ENCODE results near the gene SLCO1C1.

The SLCO1C1 gene, protein sequence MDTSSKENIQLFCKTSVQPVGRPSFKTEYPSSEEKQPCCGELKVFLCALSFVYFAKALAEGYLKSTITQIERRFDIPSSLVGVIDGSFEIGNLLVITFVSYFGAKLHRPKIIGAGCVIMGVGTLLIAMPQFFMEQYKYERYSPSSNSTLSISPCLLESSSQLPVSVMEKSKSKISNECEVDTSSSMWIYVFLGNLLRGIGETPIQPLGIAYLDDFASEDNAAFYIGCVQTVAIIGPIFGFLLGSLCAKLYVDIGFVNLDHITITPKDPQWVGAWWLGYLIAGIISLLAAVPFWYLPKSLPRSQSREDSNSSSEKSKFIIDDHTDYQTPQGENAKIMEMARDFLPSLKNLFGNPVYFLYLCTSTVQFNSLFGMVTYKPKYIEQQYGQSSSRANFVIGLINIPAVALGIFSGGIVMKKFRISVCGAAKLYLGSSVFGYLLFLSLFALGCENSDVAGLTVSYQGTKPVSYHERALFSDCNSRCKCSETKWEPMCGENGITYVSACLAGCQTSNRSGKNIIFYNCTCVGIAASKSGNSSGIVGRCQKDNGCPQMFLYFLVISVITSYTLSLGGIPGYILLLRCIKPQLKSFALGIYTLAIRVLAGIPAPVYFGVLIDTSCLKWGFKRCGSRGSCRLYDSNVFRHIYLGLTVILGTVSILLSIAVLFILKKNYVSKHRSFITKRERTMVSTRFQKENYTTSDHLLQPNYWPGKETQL

GRCh38 chr12:20695232-20695631, at the start of gene SLCO1C1:
Gene SLCO1C1, plus strand, starts transcription at chr12:20695332. Its CDS starts 4,245 bp downstream, at chr12:20699577.
- Histone ChIP-seq H3K36me3 (ENCODE audit: control insufficient read depth in 2 of 2, insufficient read depth in 2 of 2, low read length in 2 of 2) (no peaks in the 10 kb centered on the region), H3K9me3 (ENCODE audit: control insufficient read depth in 2 of 2, low read length in 2 of 2) (no peaks in the 10 kb centered on the region), H3K9ac (ENCODE audit: low read length in 2 of 2) (no peak within 1 kb of the TSS), H3K4me1 (ENCODE audit: control insufficient read depth, insufficient read depth, low read length) (no peaks in the 10 kb centered on the region), H3K4me3 (ENCODE audit: low read length in 2 of 2) (no peak within 1 kb of the TSS), H3K27me3 (ENCODE audit: control insufficient read depth in 1 of 2, insufficient read depth in 2 of 2, low read length in 2 of 2) (no peaks in the 10 kb centered on the region), H3K27ac (ENCODE audit: low read length) (no peak within 1 kb of the TSS)

- Histone ChIP-seq H3K36me3 (ENCODE audit: control insufficient read depth in 2 of 2, insufficient read depth in 2 of 2, low read length in 2 of 2) (peaks cover 2 to 5% of the 10 kb centered on the region in 2 donors), H3K9me3 (ENCODE audit: control insufficient read depth in 2 of 2, low read length in 2 of 2) (no peaks in the 10 kb centered on the region), H3K4me3 (ENCODE audit: low read length in 2 of 2) (no peak overlapping the region), H3K27ac (ENCODE audit: low read length) (no peak overlapping the region), H3K9ac (ENCODE audit: low read length in 2 of 2) (no peak overlapping the region), H3K4me1 (ENCODE audit: control insufficient read depth, insufficient read depth, low read length) (no peaks in the 10 kb centered on the region), H3K27me3 (ENCODE audit: control insufficient read depth in 1 of 2, insufficient read depth in 2 of 2, low read length in 2 of 2) (no peaks in the 10 kb centered on the region)
Measured at GRCh38 chr12:20646239-20646827, 48.8 kb upstream of the SLCO1C1 start.

GRCh38 chr12:20653871-20654270, 41.3 kb upstream of the SLCO1C1 start:
- Histone ChIP-seq H3K36me3 (ENCODE audit: control insufficient read depth in 2 of 2, insufficient read depth in 2 of 2, low read length in 2 of 2) (peaks cover 13 to 21% of the 10 kb centered on the region in 2 donors), H3K9ac (ENCODE audit: low read length in 2 of 2) (no peak overlapping the region), H3K27me3 (ENCODE audit: control insufficient read depth in 1 of 2, insufficient read depth in 2 of 2, low read length in 2 of 2) (no peaks in the 10 kb centered on the region), H3K4me3 (ENCODE audit: low read length in 2 of 2) (no peak overlapping the region), H3K9me3 (ENCODE audit: control insufficient read depth in 2 of 2, low read length in 2 of 2) (no peaks in the 10 kb centered on the region), H3K4me1 (ENCODE audit: control insufficient read depth, insufficient read depth, low read length) (no peaks in the 10 kb centered on the region), H3K27ac (ENCODE audit: low read length) (no peak overlapping the region)

- Histone ChIP-seq H3K36me3 (ENCODE audit: control insufficient read depth in 2 of 2, insufficient read depth in 2 of 2, low read length in 2 of 2) (peaks cover 16 to 19% of the 10 kb centered on the region in 2 donors), H3K27ac (ENCODE audit: low read length) (no peak overlapping the region)
Measured at GRCh38 chr12:20656600-20656999, 38.5 kb upstream of the SLCO1C1 start.

DNA sequence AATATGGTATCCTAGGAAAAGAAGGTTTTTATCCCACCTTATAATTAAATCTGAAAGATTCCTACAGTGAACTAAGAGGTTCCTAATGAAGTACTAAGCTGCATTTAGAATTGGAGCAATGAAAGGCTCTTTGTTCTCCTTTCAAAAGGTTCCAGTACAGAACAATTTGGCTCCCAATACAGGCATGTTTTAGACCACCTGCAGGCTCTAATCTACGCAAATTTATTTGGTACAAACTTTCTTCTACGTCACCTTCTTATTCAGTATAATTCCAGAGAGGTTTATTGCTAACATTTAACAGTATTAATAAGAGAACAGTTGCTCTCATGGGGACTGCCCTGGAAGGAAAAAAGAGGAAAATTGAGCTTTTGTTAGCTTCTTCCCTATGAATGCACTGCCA, 37.6 kb upstream of the SLCO1C1 start:
- H3K4me1 ChIP-seq (ENCODE audit: control insufficient read depth, insufficient read depth, low read length): no peaks in the 10 kb centered on the region
- H3K27ac ChIP-seq (ENCODE audit: low read length): no peak overlapping the region
- H3K27me3 ChIP-seq (ENCODE audit: control insufficient read depth in 1 of 2, insufficient read depth in 2 of 2, low read length in 2 of 2): no peaks in the 10 kb centered on the region
- H3K4me3 ChIP-seq (ENCODE audit: low read length in 2 of 2): no peak overlapping the region
- H3K36me3 ChIP-seq (ENCODE audit: control insufficient read depth in 2 of 2, insufficient read depth in 2 of 2, low read length in 2 of 2): peaks cover 19% of the 10 kb centered on the region in 2 donors
- H3K9ac ChIP-seq (ENCODE audit: low read length in 2 of 2): no peak overlapping the region
- H3K9me3 ChIP-seq (ENCODE audit: control insufficient read depth in 2 of 2, low read length in 2 of 2): peaks cover 0 to 3% of the 10 kb centered on the region in 2 donors

More at GRCh38 chr12:20656600-20656999, 38.5 kb upstream of the SLCO1C1 start:
- Histone ChIP-seq H3K4me3 (ENCODE audit: low read length in 2 of 2) (no peak overlapping the region), H3K9me3 (ENCODE audit: control insufficient read depth in 2 of 2, low read length in 2 of 2) (peaks cover 0 to 3% of the 10 kb centered on the region in 2 donors), H3K27me3 (ENCODE audit: control insufficient read depth in 1 of 2, insufficient read depth in 2 of 2, low read length in 2 of 2) (no peaks in the 10 kb centered on the region), H3K4me1 (ENCODE audit: control insufficient read depth, insufficient read depth, low read length) (no peaks in the 10 kb centered on the region), H3K9ac (ENCODE audit: low read length in 2 of 2) (no peak overlapping the region)

DNA sequence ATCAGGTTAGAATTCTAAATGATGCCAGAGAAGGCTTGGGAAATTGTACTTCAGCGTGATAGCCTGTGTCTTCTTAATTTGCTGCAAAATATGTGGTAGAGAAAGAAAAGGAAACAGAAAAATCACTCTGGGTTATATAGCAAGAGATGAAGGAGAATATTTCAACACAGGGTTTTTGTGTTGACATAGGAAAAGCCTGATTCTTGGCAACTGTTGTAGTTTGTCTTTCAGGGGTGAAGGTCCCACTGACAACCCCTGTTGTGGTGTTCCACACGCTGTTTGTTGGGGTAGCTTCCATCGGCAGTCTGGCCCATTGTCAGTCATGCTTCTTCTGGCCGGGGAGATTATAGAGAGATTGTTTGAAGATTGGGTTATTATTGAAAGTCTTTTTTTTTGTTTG, 13.8 kb upstream of the SLCO1C1 start:
- no peaks in the 10 kb centered on the region for H3K27me3 ChIP-seq (ENCODE audit: control insufficient read depth in 1 of 2, insufficient read depth in 2 of 2, low read length in 2 of 2)
- H3K4me3 ChIP-seq (ENCODE audit: low read length in 2 of 2): no peak overlapping the region
- no peaks in the 10 kb centered on the region for H3K4me1 ChIP-seq (ENCODE audit: control insufficient read depth, insufficient read depth, low read length)
- H3K9ac ChIP-seq (ENCODE audit: low read length in 2 of 2): no peak overlapping the region
- H3K9me3 ChIP-seq (ENCODE audit: control insufficient read depth in 2 of 2, low read length in 2 of 2): no peaks in the 10 kb centered on the region
- peaks cover 13 to 15% of the 10 kb centered on the region in 2 donors for H3K36me3 ChIP-seq (ENCODE audit: control insufficient read depth in 2 of 2, insufficient read depth in 2 of 2, low read length in 2 of 2)
- no peak overlapping the region for H3K27ac ChIP-seq (ENCODE audit: low read length)

DNA sequence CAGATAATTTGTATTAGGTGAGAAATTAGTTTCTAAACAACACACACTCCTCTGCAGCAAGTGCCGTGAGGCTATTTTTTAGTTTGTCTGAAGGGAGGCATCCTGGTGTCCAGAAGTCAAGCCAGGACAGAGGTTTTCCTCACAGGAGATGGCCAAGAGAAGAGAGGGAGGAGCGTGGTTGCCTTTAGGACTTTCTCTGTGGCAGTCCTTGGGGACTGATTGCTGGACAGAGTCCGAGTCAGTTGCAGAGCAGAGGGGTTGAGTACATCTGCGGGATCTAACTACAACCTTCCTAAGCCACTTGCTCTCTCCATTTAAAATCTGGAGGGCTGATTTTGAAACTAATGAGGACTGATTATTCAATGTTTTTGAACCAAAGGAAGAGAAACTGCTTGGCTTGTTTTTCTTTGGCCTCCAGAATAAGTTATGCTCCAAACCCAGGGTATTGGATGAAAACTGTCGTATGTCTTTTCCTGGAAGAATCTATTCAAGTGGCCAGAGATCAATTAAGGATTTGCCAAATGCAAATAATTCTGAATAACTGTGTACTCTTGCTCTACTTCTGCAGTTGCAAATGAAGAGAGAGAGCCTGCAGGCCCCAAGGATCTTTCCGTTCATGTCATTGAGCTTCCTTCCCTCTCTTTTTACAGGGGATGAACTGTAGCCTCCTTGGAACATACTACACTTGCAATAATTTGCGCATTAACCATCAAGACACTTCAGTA, 1.2 kb downstream of the SLCO1C1 start:
- no peak overlapping the region for H3K9ac ChIP-seq (ENCODE audit: low read length in 2 of 2)
- no peaks in the 10 kb centered on the region for H3K4me1 ChIP-seq (ENCODE audit: control insufficient read depth, insufficient read depth, low read length)
- no peaks in the 10 kb centered on the region for H3K27me3 ChIP-seq (ENCODE audit: control insufficient read depth in 1 of 2, insufficient read depth in 2 of 2, low read length in 2 of 2)
- H3K36me3 ChIP-seq (ENCODE audit: control insufficient read depth in 2 of 2, insufficient read depth in 2 of 2, low read length in 2 of 2): no peaks in the 10 kb centered on the region
- no peak overlapping the region for H3K4me3 ChIP-seq (ENCODE audit: low read length in 2 of 2)
- H3K9me3 ChIP-seq (ENCODE audit: control insufficient read depth in 2 of 2, low read length in 2 of 2): no peaks in the 10 kb centered on the region
- H3K27ac ChIP-seq (ENCODE audit: low read length): no peak overlapping the region

DNA sequence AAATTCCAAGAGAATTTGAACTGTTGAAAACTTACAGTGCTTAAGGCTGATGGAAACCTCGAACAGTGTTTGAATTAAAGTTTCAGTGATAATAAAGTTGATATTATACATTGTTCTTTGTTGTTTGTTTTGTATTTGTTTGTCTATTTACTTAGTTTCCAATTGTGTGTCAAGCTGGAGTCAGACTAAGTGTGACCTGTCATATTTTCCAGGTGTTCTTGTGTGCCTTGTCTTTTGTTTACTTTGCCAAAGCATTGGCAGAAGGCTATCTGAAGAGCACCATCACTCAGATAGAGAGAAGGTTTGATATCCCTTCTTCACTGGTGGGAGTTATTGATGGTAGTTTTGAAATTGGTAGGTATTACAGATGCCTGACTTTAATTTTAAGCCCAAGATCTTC, 6.0 kb downstream of the SLCO1C1 start:
- Histone ChIP-seq H3K4me3 (ENCODE audit: low read length in 2 of 2) (no peak overlapping the region), H3K9ac (ENCODE audit: low read length in 2 of 2) (no peak overlapping the region), H3K9me3 (ENCODE audit: control insufficient read depth in 2 of 2, low read length in 2 of 2) (no peaks in the 10 kb centered on the region), H3K4me1 (ENCODE audit: control insufficient read depth, insufficient read depth, low read length) (no peaks in the 10 kb centered on the region), H3K36me3 (ENCODE audit: control insufficient read depth in 2 of 2, insufficient read depth in 2 of 2, low read length in 2 of 2) (no peaks in the 10 kb centered on the region), H3K27ac (ENCODE audit: low read length) (no peak overlapping the region), H3K27me3 (ENCODE audit: control insufficient read depth in 1 of 2, insufficient read depth in 2 of 2, low read length in 2 of 2) (no peaks in the 10 kb centered on the region)

- Histone ChIP-seq H3K9ac (ENCODE audit: low read length in 2 of 2) (no peak overlapping the region), H3K4me1 (ENCODE audit: control insufficient read depth, insufficient read depth, low read length) (no peaks in the 10 kb centered on the region), H3K36me3 (ENCODE audit: control insufficient read depth in 2 of 2, insufficient read depth in 2 of 2, low read length in 2 of 2) (no peaks in the 10 kb centered on the region), H3K4me3 (ENCODE audit: low read length in 2 of 2) (no peak overlapping the region), H3K27me3 (ENCODE audit: control insufficient read depth in 1 of 2, insufficient read depth in 2 of 2, low read length in 2 of 2) (no peaks in the 10 kb centered on the region), H3K9me3 (ENCODE audit: control insufficient read depth in 2 of 2, low read length in 2 of 2) (no peaks in the 10 kb centered on the region), H3K27ac (ENCODE audit: low read length) (no peak overlapping the region)
Measured at GRCh38 chr12:20704860-20705259, 9.7 kb downstream of the SLCO1C1 start.

DNA sequence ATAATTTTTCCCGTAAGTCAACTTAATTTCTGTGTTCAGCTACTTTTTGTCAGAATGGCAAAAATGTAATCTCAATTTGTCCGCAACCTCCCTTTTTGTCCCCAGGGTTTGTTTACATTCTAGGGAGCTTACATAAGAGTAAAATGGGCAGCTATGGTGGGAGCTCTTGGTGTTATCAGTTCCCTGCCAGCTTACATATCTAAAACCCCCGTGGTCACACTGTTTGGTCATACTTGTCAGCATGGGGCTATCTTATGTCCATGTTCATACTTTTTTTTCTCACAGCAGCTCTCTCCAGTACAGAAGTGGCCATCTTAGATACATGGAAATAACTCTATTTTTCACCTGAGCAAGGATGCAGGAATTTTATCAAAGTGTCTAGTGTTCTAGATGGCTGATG, 16.7 kb downstream of the SLCO1C1 start:
- Histone ChIP-seq H3K36me3 (ENCODE audit: control insufficient read depth in 2 of 2, insufficient read depth in 2 of 2, low read length in 2 of 2) (no peaks in the 10 kb centered on the region), H3K4me1 (ENCODE audit: control insufficient read depth, insufficient read depth, low read length) (no peaks in the 10 kb centered on the region), H3K27ac (ENCODE audit: low read length) (no peak overlapping the region), H3K27me3 (ENCODE audit: control insufficient read depth in 1 of 2, insufficient read depth in 2 of 2, low read length in 2 of 2) (no peaks in the 10 kb centered on the region), H3K9ac (ENCODE audit: low read length in 2 of 2) (no peak overlapping the region), H3K4me3 (ENCODE audit: low read length in 2 of 2) (no peak overlapping the region), H3K9me3 (ENCODE audit: control insufficient read depth in 2 of 2, low read length in 2 of 2) (no peaks in the 10 kb centered on the region)

All from stomach smooth muscle (tissue), 2 donors.